Calu3 (cell line): ENCODE data around the gene PURA. TPM values are rescaled to one million over a fixed set of nuclear protein-coding genes. Genes with fewer than 3 reads are reported as not detected.
A peak's percentile ranks its signal among the peaks of the same experiment; 100 is the strongest.

Source experiments
- BruUV-seq: library from RNA; stranded (reverse); fragments of 400-500 nt; replicated peaks from 2 replicates; lab custom pipeline; 2021; lab: Mats Ljungman, UMichigan
- CTCF ChIA-PET: fragments of 300-600 bp; sonication (Branson Sonifier 250); formaldehyde crosslinking; loops from one replicate; lab custom pipeline; 2022; ENCODE audit warnings: antibody characterized with exemption; lab: Charles Lee
- DNase-seq: peaks from one replicate; pipeline ENCODE4 v3.0.0; 2022
- H3K27ac Mint-ChIP-seq: one replicate; pipeline ENCODE4 v1.8.0; 2022; ENCODE audit warnings: mixed read lengths; ENCODE audit not compliant: unreplicated experiment
- H3K27me3 Mint-ChIP-seq: one replicate; pipeline ENCODE4 v1.8.0; 2022; ENCODE audit warnings: mixed read lengths; ENCODE audit not compliant: unreplicated experiment
- H3K36me3 Mint-ChIP-seq: one replicate; pipeline ENCODE4 v1.8.0; 2022; ENCODE audit warnings: mild to moderate bottlenecking, moderate library complexity, mixed read lengths; ENCODE audit not compliant: insufficient read depth, unreplicated experiment
- H3K4me1 Mint-ChIP-seq: one replicate; pipeline ENCODE4 v1.8.0; 2022; ENCODE audit warnings: mild to moderate bottlenecking, low read depth, mixed read lengths; ENCODE audit not compliant: unreplicated experiment
- H3K4me3 Mint-ChIP-seq: one replicate; pipeline ENCODE4 v1.8.0; 2022; ENCODE audit warnings: mild to moderate bottlenecking, low read depth, moderate library complexity, mixed read lengths; ENCODE audit not compliant: unreplicated experiment
- H3K9me3 Mint-ChIP-seq: one replicate; pipeline ENCODE4 v1.8.0; 2022; ENCODE audit warnings: low read depth, mixed read lengths; ENCODE audit not compliant: unreplicated experiment
- CTCF ChIP-seq: fragments of 200-600 bp; IDR thresholded peaks from one replicate; pipeline ENCODE4 v1.8.0; 2022; ENCODE audit warnings: antibody characterized with exemption; ENCODE audit not compliant: unreplicated experiment
- intact Hi-C: fragments of 100-400 bp; cut with micrococcal nuclease; formaldehyde crosslinking; loops from one replicate; pipeline ENCODE4 v1.10.0; 2022; ENCODE audit not compliant: unreplicated experiment
- total RNA-seq: library from RNA; stranded (reverse); gene quantifications from 2 replicates; pipeline ENCODE4 v1.2.3, GENCODE V29; 2022

The PURA gene
- total RNA-seq, 1 experiment from 2014 or later, result 16.7 TPM

DNA sequence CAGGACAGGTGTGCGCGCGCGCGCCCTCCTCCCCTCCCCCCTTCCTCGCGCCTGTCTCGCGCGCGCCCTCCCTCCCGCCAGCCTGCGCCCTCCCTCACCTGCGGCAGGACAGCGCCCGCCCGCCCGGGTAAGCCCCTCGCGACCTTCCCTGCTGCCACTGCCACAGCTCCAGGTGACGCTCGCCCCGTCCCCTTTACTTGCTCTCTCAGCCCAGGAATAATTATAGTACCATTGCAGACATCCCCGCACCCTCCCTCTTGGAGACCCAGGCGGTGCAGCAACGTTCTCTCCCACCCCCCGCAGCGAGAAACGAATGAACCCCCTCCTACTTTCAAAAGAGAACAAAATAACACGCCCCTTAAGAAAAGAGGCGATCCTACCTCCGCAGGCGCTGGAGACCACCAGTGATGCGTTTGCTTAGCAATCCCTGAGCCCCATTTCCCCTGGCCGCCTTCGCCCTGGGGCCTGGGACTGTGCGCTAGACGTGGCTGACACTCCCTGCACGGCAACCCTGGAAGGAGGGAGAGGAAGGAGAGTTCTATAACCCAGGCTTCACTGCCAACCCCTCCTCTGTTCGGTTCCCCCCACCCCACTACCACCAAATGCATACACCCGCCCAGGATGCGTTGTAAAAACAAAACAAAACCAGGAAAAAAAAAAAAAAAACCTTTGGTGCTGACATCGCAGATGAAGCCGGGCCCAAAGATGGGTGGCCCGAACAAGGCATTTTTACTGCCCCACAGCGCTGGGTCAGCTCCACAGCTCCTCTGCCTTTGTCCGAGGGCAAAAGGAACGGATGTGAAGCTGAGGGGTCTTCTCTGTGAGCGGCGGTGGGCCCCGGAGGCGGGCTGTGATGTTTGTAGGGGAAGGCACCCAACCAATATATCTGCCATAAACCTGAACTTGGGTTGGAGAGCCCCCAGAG, 5.6 kb upstream of the PURA start:
- peaks cover 52% of the 10 kb centered on the region for H3K27me3 Mint-ChIP-seq
- CTCF ChIA-PET, result interaction anchor here (0.6 to 2.3 kb wide), 6 partner anchors 8 to 66 kb away, joined by 3 to 6 read pairs (median 4); no protein-coding TSS in a partner anchor
- no peak for TF ChIP-seq CTCF
- H3K9me3 Mint-ChIP-seq, result no peaks in the 10 kb centered on the region
- peak; percentile 92 for DNase-seq
- H3K27ac Mint-ChIP-seq, result peak overlapping the region; percentile 57
- BruUV-seq, result no TSS peak
- H3K4me1 Mint-ChIP-seq, result peaks cover 36% of the 10 kb centered on the region
- H3K36me3 Mint-ChIP-seq, result peaks cover 35% of the 10 kb centered on the region
- H3K4me3 Mint-ChIP-seq, result peak overlapping the region; percentile 81
- intact Hi-C loops, result no loop called here

- H3K27me3 Mint-ChIP-seq, result peaks cover 52% of the 10 kb centered on the region
- no peak for DNase-seq
- CTCF ChIA-PET, result interaction anchor here (1.2 kb wide), 1 partner anchor 37 kb away, joined by 3 read pairs; no protein-coding TSS in a partner anchor
- intact Hi-C loops, result no loop called here
- TF ChIP-seq CTCF, result no peak
- no peaks in the 10 kb centered on the region for H3K9me3 Mint-ChIP-seq
- peaks cover 39% of the 10 kb centered on the region for H3K4me1 Mint-ChIP-seq
- TSS peak; percentile 72 for BruUV-seq
- H3K4me3 Mint-ChIP-seq, result peak overlapping the region; percentile 81
- H3K27ac Mint-ChIP-seq, result peak overlapping the region; percentile 57
- peaks cover 43% of the 10 kb centered on the region for H3K36me3 Mint-ChIP-seq
Observed at GRCh38 chr5:140109018-140109758, 4.7 kb upstream of the PURA start.

- BruUV-seq, result no TSS peak
Observed at GRCh38 chr5:140109759-140110645, 3.9 kb upstream of the PURA start.

More at GRCh38 chr5:140109759-140110645, 3.9 kb upstream of the PURA start:
- Mint-ChIP-seq H3K27ac (no peak overlapping the region), H3K9me3 (no peaks in the 10 kb centered on the region), H3K4me1 (peaks cover 45% of the 10 kb centered on the region), H3K27me3 (peaks cover 52% of the 10 kb centered on the region), H3K4me3 (peak overlapping the region; percentile 81), H3K36me3 (peaks cover 51% of the 10 kb centered on the region)
- TF ChIP-seq CTCF, result no peak
- DNase-seq, result no peak
- CTCF ChIA-PET, result interaction anchor here (1.2 kb wide), 1 partner anchor 36 kb away, joined by 3 read pairs; no protein-coding TSS in a partner anchor
- intact Hi-C loops, result no loop called here
